Activated naive CD4-positive, alpha-beta T cell treated with anti-CD3 and anti-CD28 coated beads, Interleukin-2, amount 10 ng/mL, durations not matched to agents 7 days and 5 days (primary cell): Measurements from ENCODE around the gene HYAL3.
"Not testable (repeated sequence)": the region's sequence is repeated elsewhere in the genome, so short reads cannot be mapped to it uniquely, and the experiment has no call there.

ENCODE experiments used
- CTCF ChIA-PET: fragments of 350-600 bp; sonication (Branson Sonifier 250); formaldehyde crosslinking; loops from one replicate; lab custom pipeline; 2021; ENCODE audit warnings: antibody characterized with exemption; lab: Charles Lee
- DNase-seq: peaks from one replicate; pipeline ENCODE4 v3.0.0-alpha.2; 2020
- H3K27ac Mint-ChIP-seq: one replicate; pipeline ENCODE4 v1.8.0; 2021; ENCODE audit warnings: mild to moderate bottlenecking, moderate library complexity, mixed read lengths
- H3K27me3 Mint-ChIP-seq: one replicate; pipeline ENCODE4 v1.8.0; 2021; ENCODE audit warnings: mild to moderate bottlenecking, mixed read lengths
- H3K36me3 Mint-ChIP-seq: one replicate; pipeline ENCODE4 v1.8.0; 2021; ENCODE audit warnings: mixed read lengths
- H3K4me1 Mint-ChIP-seq: one replicate; pipeline ENCODE4 v1.8.0; 2021; ENCODE audit warnings: mixed read lengths
- H3K4me3 Mint-ChIP-seq: one replicate; pipeline ENCODE4 v1.8.0; 2021; ENCODE audit warnings: mild to moderate bottlenecking, moderate library complexity, mixed read lengths
- H3K9me3 Mint-ChIP-seq: one replicate; pipeline ENCODE4 v1.8.0; 2021; ENCODE audit warnings: mixed read lengths

The HYAL3 gene

GRCh38 chr3:50254577-50255250 lies 44.5 kb downstream of the HYAL3 start:
- CTCF ChIA-PET: interaction anchor here (0.6 to 3.1 kb wide), 5 partner anchors 8 to 28 kb away, joined by 3 to 20 read pairs (median 4); no protein-coding TSS in a partner anchor
- Mint-ChIP-seq H3K9me3 (no peaks in the 10 kb centered on the region), H3K36me3 (peaks cover 52% of the 10 kb centered on the region), H3K27ac (peak overlapping the region; percentile 19), H3K4me3 (no peak overlapping the region), H3K27me3 (no peaks in the 10 kb centered on the region), H3K4me1 (peaks cover 15% of the 10 kb centered on the region)
- no peak for DNase-seq

GRCh38 chr3:50251220-50251619 lies 48.0 kb downstream of the HYAL3 start:
- H3K4me1 Mint-ChIP-seq: peaks cover 34% of the 10 kb centered on the region
- DNase-seq: no peak
- no peak overlapping the region for H3K4me3 Mint-ChIP-seq
- no peak overlapping the region for H3K27ac Mint-ChIP-seq
- no peaks in the 10 kb centered on the region for H3K27me3 Mint-ChIP-seq
- H3K36me3 Mint-ChIP-seq: peaks cover 34% of the 10 kb centered on the region
- H3K9me3 Mint-ChIP-seq: no peaks in the 10 kb centered on the region
- CTCF ChIA-PET: no interaction called here

GRCh38 chr3:50250514-50250913 lies 48.7 kb downstream of the HYAL3 start:
- peak overlapping the region; percentile 30 for H3K27ac Mint-ChIP-seq
- H3K4me1 Mint-ChIP-seq: peaks cover 41% of the 10 kb centered on the region
- peaks cover 32% of the 10 kb centered on the region for H3K36me3 Mint-ChIP-seq
- no peaks in the 10 kb centered on the region for H3K9me3 Mint-ChIP-seq
- H3K27me3 Mint-ChIP-seq: no peaks in the 10 kb centered on the region
- DNase-seq: no peak
- CTCF ChIA-PET: interaction anchor here (0.9 to 5.1 kb wide), 5 partner anchors 9 to 24 kb away, joined by 3 to 112 read pairs (median 4); partner anchors contain the start of gene GNAI2
- no peak overlapping the region for H3K4me3 Mint-ChIP-seq

GRCh38 chr3:50249457-50249856 lies 49.7 kb downstream of the HYAL3 start:
- Mint-ChIP-seq H3K4me3 (no peak overlapping the region), H3K27me3 (no peaks in the 10 kb centered on the region), H3K9me3 (no peaks in the 10 kb centered on the region), H3K27ac (no peak overlapping the region), H3K4me1 (peaks cover 52% of the 10 kb centered on the region), H3K36me3 (peaks cover 32% of the 10 kb centered on the region)
- no peak for DNase-seq
- CTCF ChIA-PET: interaction anchor here (0.9 to 5.1 kb wide), 4 partner anchors 10 to 25 kb away, joined by 3 to 112 read pairs (median 4); partner anchors contain the start of gene GNAI2

- Mint-ChIP-seq H3K4me3 (no peak overlapping the region), H3K9me3 (no peaks in the 10 kb centered on the region), H3K4me1 (peaks cover 61% of the 10 kb centered on the region), H3K27ac (peak overlapping the region; percentile 74), H3K36me3 (peaks cover 25% of the 10 kb centered on the region), H3K27me3 (no peaks in the 10 kb centered on the region)
- CTCF ChIA-PET: interaction anchor here (0.6 to 5.1 kb wide), 6 partner anchors 9 to 54 kb away, joined by 3 to 112 read pairs (median 4); partner anchors contain the start of gene GNAI2
- no peak for DNase-seq
These were observed 50.8 kb downstream of the HYAL3 start for GRCh38 chr3:50248387-50248786.

GRCh38 chr3:50246517-50246954 lies 52.7 kb downstream of the HYAL3 start:
- Mint-ChIP-seq H3K27ac (peak overlapping the region; percentile 93), H3K27me3 (no peaks in the 10 kb centered on the region), H3K4me3 (peak overlapping the region; percentile 73), H3K9me3 (no peaks in the 10 kb centered on the region), H3K36me3 (peaks cover 29% of the 10 kb centered on the region), H3K4me1 (peaks cover 79% of the 10 kb centered on the region)
- DNase-seq: peak; percentile 90
- CTCF ChIA-PET: interaction anchor here (0.7 to 5.1 kb wide), 21 partner anchors 9 to 124 kb away, joined by 3 to 112 read pairs (median 6); partner anchors contain the start of genes GNAI2, LSMEM2 and SEMA3B

GRCh38 chr3:50245831-50246516 lies 53.2 kb downstream of the HYAL3 start:
- Mint-ChIP-seq H3K36me3 (peaks cover 28% of the 10 kb centered on the region), H3K4me3 (peak overlapping the region; percentile 73), H3K9me3 (no peaks in the 10 kb centered on the region), H3K27ac (peak overlapping the region; percentile 93), H3K27me3 (no peaks in the 10 kb centered on the region), H3K4me1 (peaks cover 81% of the 10 kb centered on the region)
- CTCF ChIA-PET: interaction anchor here (0.7 to 5.1 kb wide), 21 partner anchors 10 to 124 kb away, joined by 3 to 112 read pairs (median 6); partner anchors contain the start of genes GNAI2, LSMEM2 and SEMA3B
- DNase-seq: peak; percentile 95

GRCh38 chr3:50245251-50245745 lies 53.9 kb downstream of the HYAL3 start:
- no peak for DNase-seq
- peak overlapping the region; percentile 93 for H3K27ac Mint-ChIP-seq
- H3K27me3 Mint-ChIP-seq: no peaks in the 10 kb centered on the region
- no peaks in the 10 kb centered on the region for H3K9me3 Mint-ChIP-seq
- peaks cover 85% of the 10 kb centered on the region for H3K4me1 Mint-ChIP-seq
- CTCF ChIA-PET: interaction anchor here (2.7 to 4.4 kb wide), 4 partner anchors 9 to 53 kb away, joined by 9 to 50 read pairs (median 18); partner anchors contain the start of gene GNAI2
- H3K4me3 Mint-ChIP-seq: peak overlapping the region; percentile 73
- H3K36me3 Mint-ChIP-seq: peaks cover 26% of the 10 kb centered on the region

- H3K4me1 Mint-ChIP-seq: peaks cover 86% of the 10 kb centered on the region
- CTCF ChIA-PET: interaction anchor here (2.7 to 4.4 kb wide), 4 partner anchors 9 to 53 kb away, joined by 9 to 50 read pairs (median 18); partner anchors contain the start of gene GNAI2
- DNase-seq, H3K9me3 Mint-ChIP-seq, H3K27me3 Mint-ChIP-seq: not testable (repeated sequence)
- peak overlapping the region; percentile 93 for H3K27ac Mint-ChIP-seq
- H3K4me3 Mint-ChIP-seq: peak overlapping the region; percentile 73
- peaks cover 27% of the 10 kb centered on the region for H3K36me3 Mint-ChIP-seq
These were observed 54.4 kb downstream of the HYAL3 start for GRCh38 chr3:50244813-50245212.

GRCh38 chr3:50243543-50243895 lies 55.7 kb downstream of the HYAL3 start:
- CTCF ChIA-PET: interaction anchor here (0.7 to 4.4 kb wide), 6 partner anchors 10 to 49 kb away, joined by 3 to 24 read pairs (median 6); no protein-coding TSS in a partner anchor
- no peak overlapping the region for H3K4me3 Mint-ChIP-seq
- H3K9me3 Mint-ChIP-seq: no peaks in the 10 kb centered on the region
- H3K36me3 Mint-ChIP-seq: peaks cover 38% of the 10 kb centered on the region
- no peaks in the 10 kb centered on the region for H3K27me3 Mint-ChIP-seq
- no peak for DNase-seq
- peaks cover 91% of the 10 kb centered on the region for H3K4me1 Mint-ChIP-seq
- H3K27ac Mint-ChIP-seq: peak overlapping the region; percentile 85

GRCh38 chr3:50242851-50243542 lies 56.2 kb downstream of the HYAL3 start:
- H3K4me1 Mint-ChIP-seq: peaks cover 93% of the 10 kb centered on the region
- H3K4me3 Mint-ChIP-seq: peak overlapping the region; percentile 62
- DNase-seq: peak; percentile 47
- peaks cover 39% of the 10 kb centered on the region for H3K36me3 Mint-ChIP-seq
- CTCF ChIA-PET: interaction anchor here (0.7 to 4.4 kb wide), 6 partner anchors 9 to 48 kb away, joined by 3 to 24 read pairs (median 6); no protein-coding TSS in a partner anchor
- peak overlapping the region; percentile 90 for H3K27ac Mint-ChIP-seq
- H3K27me3 Mint-ChIP-seq: no peaks in the 10 kb centered on the region
- no peaks in the 10 kb centered on the region for H3K9me3 Mint-ChIP-seq
